PFSK-1 (cell line): Measurements from ENCODE around the gene FRMD4A.

Source experiments
- FOXP2 ChIP-seq: optimal IDR thresholded peaks from 2 replicates; pipeline ENCODE3; 2011; ENCODE audit warnings: borderline replicate concordance, control low read depth, inconsistent platforms; ENCODE audit not compliant: insufficient read depth; ENCODE audit errors: extremely low read length, extremely low read depth
- POLR2AphosphoS5 ChIP-seq: IDR thresholded peaks from 2 replicates; pipeline ENCODE4 v1.6.1; 2012; ENCODE audit warnings: low read depth, mild to moderate bottlenecking, control low read depth, low read length, moderate library complexity
- REST ChIP-seq, 2 experiments: IDR thresholded peaks; 2 replicates each; pipeline versions ENCODE4 v1.6.1 to v1.8.0; 2011 to 2012; ENCODE audit warnings: low read depth in 2 of 2, low read length in 2 of 2, control low read depth in 1 of 2, inconsistent platforms in 1 of 2, mild to moderate bottlenecking in 1 of 2, moderate library complexity in 1 of 2; ENCODE audit not compliant: insufficient read depth in 1 of 2
- SIN3A ChIP-seq: IDR thresholded peaks from 2 replicates; pipeline ENCODE4 v1.6.1; 2012; ENCODE audit warnings: mild to moderate bottlenecking, low read length, moderate library complexity, borderline replicate concordance; ENCODE audit not compliant: insufficient read depth
- TAF1 ChIP-seq: IDR thresholded peaks from 2 replicates; pipeline ENCODE4 v1.6.1; 2012; ENCODE audit warnings: low read length, control low read depth, borderline replicate concordance; ENCODE audit not compliant: insufficient read depth

Gene FRMD4A

GRCh38 chr10:14296065-14296709, 34.5 kb downstream of the FRMD4A start:
- no peak for TF ChIP-seq SIN3A
- no peak for TF ChIP-seq FOXP2
- no peak for TF ChIP-seq TAF1
- no peak for TF ChIP-seq REST (IDR thresholded peaks at IDR 0.05; ENCODE audit: insufficient read depth in 1 of 2, low read depth in 2 of 2, low read length in 2 of 2)
- TF ChIP-seq POLR2AphosphoS5: no peak

- TF ChIP-seq FOXP2 (no peak), TAF1 (no peak), POLR2AphosphoS5 (no peak), REST (IDR thresholded peaks at IDR 0.05; ENCODE audit: insufficient read depth in 1 of 2, low read depth in 2 of 2, low read length in 2 of 2) (no peak), SIN3A (no peak)
Measured at GRCh38 chr10:14294347-14295059, 36.2 kb downstream of the FRMD4A start.

GRCh38 chr10:14293526-14293925, 37.2 kb downstream of the FRMD4A start:
- TF ChIP-seq TAF1: no peak
- TF ChIP-seq SIN3A: no peak
- TF ChIP-seq FOXP2: no peak
- no peak for TF ChIP-seq REST (IDR thresholded peaks at IDR 0.05; ENCODE audit: insufficient read depth in 1 of 2, low read depth in 2 of 2, low read length in 2 of 2)

- TF ChIP-seq SIN3A (no peak), POLR2AphosphoS5 (no peak), TAF1 (no peak), REST (IDR thresholded peaks at IDR 0.05; ENCODE audit: insufficient read depth in 1 of 2, low read depth in 2 of 2, low read length in 2 of 2) (no peak), FOXP2 (no peak)
Measured at GRCh38 chr10:14291296-14291695, 39.4 kb downstream of the FRMD4A start.
